Thyroid gland (tissue), 4 donors: ENCODE measurements around the gene AMZ1. TPM values are rescaled to one million over a fixed set of nuclear protein-coding genes. Genes with fewer than 3 reads are reported as not detected.

Source experiments
- DNase-seq, 2 donors: peaks; one replicate each; pipeline ENCODE4 v3.0.0-alpha.2; 2019
- H3K27ac ChIP-seq, 3 donors: fragments of 200-600 bp; sonication (generic); 1 replicate in 2 of 3; 2 replicates in 1 of 3; pipeline ENCODE4 v1.5.1; 2016 to 2019; ENCODE audit warnings: mild to moderate bottlenecking in 1 of 3, moderate library complexity in 1 of 3
- H3K27me3 ChIP-seq: fragments of 200-600 bp; sonication (generic); one replicate; pipeline ENCODE4 v1.5.1; 2019
- H3K36me3 ChIP-seq, 2 donors: fragments of 200-600 bp; sonication (generic); one replicate each; pipeline ENCODE4 v1.5.1; 2016 to 2019
- H3K4me1 ChIP-seq, 2 donors: fragments of 200-600 bp; sonication (generic); one replicate each; pipeline ENCODE4 v1.5.1; 2017 to 2019
- H3K4me3 ChIP-seq, 3 donors: fragments of 200-600 bp; sonication (generic); replicated peaks in 1 of 3; 1 replicate in 2 of 3; 2 replicates in 1 of 3; pipeline ENCODE4 v1.5.1; 2016; ENCODE audit warnings: mild to moderate bottlenecking in 1 of 3
- H3K9me3 ChIP-seq: fragments of 200-600 bp; sonication (generic); one replicate; pipeline ENCODE4 v1.5.1; 2017
- POLR2A ChIP-seq, 2 donors: fragments of 450-650 bp; IDR thresholded peaks; one replicate each; pipeline ENCODE4 v1.6.1; 2017; ENCODE audit warnings: antibody characterized with exemption in 2 of 2, mild to moderate bottlenecking in 2 of 2, moderate library complexity in 1 of 2
- WGBS, 2 donors: methylation state at CpG; one replicate each; pipeline ENCODE4 v1.1.5; 2017; 5-methylcytosine and 5-hydroxymethylcytosine counted together
- intact Hi-C: fragments of 100-400 bp; cut with DNase I; formaldehyde crosslinking; loops from one replicate; pipeline ENCODE4 v1.15.1; 2023
- total RNA-seq, 4 donors: library from RNA; depleted of rRNA; stranded (reverse); fragments of >200 nt; gene quantifications; one replicate each; pipeline ENCODE4 v1.2.3, GENCODE V29; 2016
- TF ChIP-seq, protein P1 (sequence below), 6 experiments: fragments of 200-600 bp in 3 of 6; fragments of 450-650 bp in 3 of 6; sonication (generic) in 3 of 6; IDR thresholded peaks; one replicate each; pipeline ENCODE4 v1.5.1; 2016 to 2019; ENCODE audit warnings: antibody characterized with exemption in 6 of 6, mild to moderate bottlenecking in 2 of 6, inconsistent platforms in 1 of 6, moderate library complexity in 1 of 6

AMZ1 gene
- total RNA-seq, 4 donors from 2014 or later: 0.29 to 1.2 TPM; not detected in 2

DNA sequence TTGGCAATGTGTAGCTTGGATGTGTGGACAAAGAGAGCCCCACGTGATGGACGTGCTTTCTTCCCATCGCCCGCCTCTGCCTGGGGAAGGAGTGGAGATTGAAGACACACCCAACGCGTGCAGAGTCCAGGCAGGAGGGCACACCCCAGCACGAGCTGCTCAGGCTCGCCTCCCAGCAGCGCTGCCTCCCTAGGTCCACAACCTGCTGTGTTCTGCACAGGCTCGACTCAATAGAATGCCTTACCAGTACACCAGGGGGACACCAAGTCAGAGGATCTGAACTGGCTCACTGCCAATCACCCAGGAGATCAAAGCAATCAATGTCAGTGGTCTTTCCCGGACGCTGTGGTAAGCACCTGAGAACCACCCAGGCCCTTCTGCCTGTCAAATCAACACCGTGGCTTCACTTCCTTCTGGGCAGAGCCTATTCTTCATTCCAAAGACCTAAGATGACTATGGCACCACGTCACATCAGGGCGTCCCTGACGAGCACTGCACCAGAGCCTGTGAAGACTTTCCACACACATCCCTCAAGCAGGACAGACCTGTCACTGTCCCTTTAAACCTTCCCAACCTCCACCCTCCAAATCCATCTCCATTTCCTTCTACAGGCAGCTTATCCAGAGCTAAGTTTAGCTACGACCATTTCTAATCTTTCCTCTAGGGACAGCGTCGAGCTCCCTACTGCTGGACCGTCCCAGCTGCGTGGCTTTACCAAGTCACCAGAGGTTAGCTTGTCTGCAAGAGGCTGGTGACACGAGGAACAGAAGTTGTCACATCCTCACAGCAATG, 72.3 kb downstream of the AMZ1 start:
- intact Hi-C loops: no loop called here
- 70 to 75% methylated on average over 22 of the region's 22 CpGs for WGBS, 2 donors
- DNase-seq: no peak

DNA sequence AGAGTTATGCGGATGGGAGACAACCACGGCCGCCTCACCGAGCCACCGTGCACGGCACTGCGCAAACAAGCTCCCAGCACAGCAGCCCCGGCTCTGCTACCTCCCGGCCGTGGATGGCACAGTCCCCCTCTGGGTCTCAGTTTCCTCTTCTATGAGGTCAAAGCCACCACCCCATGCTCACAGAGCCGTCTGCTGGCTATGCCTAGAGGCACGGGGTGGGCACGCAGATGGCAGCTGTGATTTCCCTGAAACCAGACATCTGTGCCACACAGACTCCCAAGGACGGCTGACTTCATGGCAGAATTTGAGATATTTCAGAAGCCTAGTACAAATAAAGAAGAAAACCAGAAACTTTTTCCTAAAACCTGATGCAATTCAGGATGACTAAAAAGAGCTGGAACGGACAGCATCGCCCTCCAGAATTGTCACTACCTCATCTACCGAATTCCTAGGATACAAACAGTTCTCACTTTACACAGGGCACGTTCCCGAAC, 73.2 kb downstream of the AMZ1 start:
- intact Hi-C loops: no loop called here
- no peaks in the 10 kb centered on the region for H3K36me3 ChIP-seq
- no peaks in the 10 kb centered on the region for H3K9me3 ChIP-seq
- H3K4me3 ChIP-seq: no peak overlapping the region
- H3K27me3 ChIP-seq: no peaks in the 10 kb centered on the region
- TF ChIP-seq POLR2A (IDR thresholded peaks at IDR 0.05): no peak
- TF ChIP-seq, protein P1, sequence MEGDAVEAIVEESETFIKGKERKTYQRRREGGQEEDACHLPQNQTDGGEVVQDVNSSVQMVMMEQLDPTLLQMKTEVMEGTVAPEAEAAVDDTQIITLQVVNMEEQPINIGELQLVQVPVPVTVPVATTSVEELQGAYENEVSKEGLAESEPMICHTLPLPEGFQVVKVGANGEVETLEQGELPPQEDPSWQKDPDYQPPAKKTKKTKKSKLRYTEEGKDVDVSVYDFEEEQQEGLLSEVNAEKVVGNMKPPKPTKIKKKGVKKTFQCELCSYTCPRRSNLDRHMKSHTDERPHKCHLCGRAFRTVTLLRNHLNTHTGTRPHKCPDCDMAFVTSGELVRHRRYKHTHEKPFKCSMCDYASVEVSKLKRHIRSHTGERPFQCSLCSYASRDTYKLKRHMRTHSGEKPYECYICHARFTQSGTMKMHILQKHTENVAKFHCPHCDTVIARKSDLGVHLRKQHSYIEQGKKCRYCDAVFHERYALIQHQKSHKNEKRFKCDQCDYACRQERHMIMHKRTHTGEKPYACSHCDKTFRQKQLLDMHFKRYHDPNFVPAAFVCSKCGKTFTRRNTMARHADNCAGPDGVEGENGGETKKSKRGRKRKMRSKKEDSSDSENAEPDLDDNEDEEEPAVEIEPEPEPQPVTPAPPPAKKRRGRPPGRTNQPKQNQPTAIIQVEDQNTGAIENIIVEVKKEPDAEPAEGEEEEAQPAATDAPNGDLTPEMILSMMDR (IDR thresholded peaks at IDR 0.05): no peak
- 95 to 96% methylated on average over 19 of the region's 19 CpGs for WGBS, 2 donors
- H3K4me1 ChIP-seq: peaks cover 0 to 39% of the 10 kb centered on the region in 2 donors
- H3K27ac ChIP-seq: no peak overlapping the region
- DNase-seq: no peak

More for the DNA sequence above, 72.3 kb downstream of the AMZ1 start:
- Histone ChIP-seq H3K36me3 (no peaks in the 10 kb centered on the region), H3K27ac (no peak overlapping the region), H3K9me3 (no peaks in the 10 kb centered on the region), H3K4me1 (peaks cover 0 to 39% of the 10 kb centered on the region in 2 donors), H3K4me3 (no peak overlapping the region), H3K27me3 (no peaks in the 10 kb centered on the region)
- TF ChIP-seq, protein P1 (IDR thresholded peaks at IDR 0.05): peak in 2 of 6 experiments; percentile 9 to 20
- no peak for TF ChIP-seq POLR2A (IDR thresholded peaks at IDR 0.05)

DNA sequence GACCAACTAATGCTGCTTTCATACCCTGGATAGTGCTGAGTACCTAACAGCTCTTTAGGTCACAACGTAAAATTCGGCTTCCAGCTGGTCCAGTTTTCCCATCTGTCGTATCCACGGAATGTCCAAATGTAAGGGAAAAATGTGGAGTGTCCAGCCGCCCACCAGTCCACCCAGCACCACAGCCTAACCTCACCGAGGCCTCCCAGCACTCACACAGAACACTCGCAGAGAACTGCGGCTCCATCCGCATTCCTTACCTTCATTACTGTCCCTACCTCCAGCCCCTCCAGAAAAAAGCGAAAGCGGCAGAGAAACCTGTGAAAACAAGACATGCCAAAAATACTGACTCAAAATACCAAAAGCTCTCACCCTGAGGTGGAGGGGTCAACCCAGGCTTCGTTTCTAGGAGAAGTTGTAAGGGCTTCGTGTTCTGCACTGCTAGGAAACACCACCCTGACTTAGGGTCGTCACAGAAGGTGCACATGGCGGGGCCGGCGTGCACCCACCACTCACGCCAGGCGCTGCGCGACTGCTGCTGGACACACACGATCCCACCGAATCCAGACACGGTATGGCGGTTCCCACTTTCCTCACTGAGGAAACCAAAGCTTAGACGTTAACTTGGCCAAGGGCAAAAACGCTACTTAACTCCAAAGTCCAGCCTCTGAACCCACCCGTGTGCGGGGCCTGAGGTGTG, 73.9 kb downstream of the AMZ1 start:
- Histone ChIP-seq H3K27me3 (no peaks in the 10 kb centered on the region), H3K4me1 (peaks cover 0 to 39% of the 10 kb centered on the region in 2 donors), H3K4me3 (no peak overlapping the region), H3K9me3 (no peaks in the 10 kb centered on the region), H3K27ac (peak overlapping the region in 2 of 3 donors; percentile 54 to 80), H3K36me3 (no peaks in the 10 kb centered on the region)
- intact Hi-C loops: no loop called here
- TF ChIP-seq, protein P1 (IDR thresholded peaks at IDR 0.05): no peak
- TF ChIP-seq POLR2A (IDR thresholded peaks at IDR 0.05): no peak
- no peak for DNase-seq
- WGBS, 2 donors: 97% methylated on average over 28 to 29 of the region's 29 CpGs

DNA sequence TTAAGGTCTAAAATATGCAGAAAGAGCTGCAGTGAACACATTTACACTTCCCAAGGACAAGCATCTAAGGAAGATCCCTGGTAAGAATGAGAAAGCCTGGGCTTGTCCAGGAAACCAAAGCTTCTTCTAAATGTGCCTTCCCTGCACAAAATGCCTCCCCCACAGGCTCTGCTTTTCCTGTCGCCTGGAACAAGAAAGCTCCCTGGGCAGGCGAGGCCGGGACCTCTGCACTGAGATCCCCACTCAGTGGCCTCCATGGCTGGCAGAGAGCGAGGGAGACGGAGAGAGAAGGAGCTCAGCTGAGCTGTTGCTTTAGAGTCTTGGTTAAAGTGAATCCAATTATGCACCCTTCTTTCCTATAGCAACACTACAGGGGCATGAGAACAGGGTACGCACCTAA, 75.6 kb downstream of the AMZ1 start:
- peak overlapping the region in 2 of 3 donors; percentile 54 to 80 for H3K27ac ChIP-seq
- intact Hi-C loops: no loop called here
- H3K4me1 ChIP-seq: peaks cover 0 to 24% of the 10 kb centered on the region in 2 donors
- no peak overlapping the region for H3K4me3 ChIP-seq
- 85 to 91% methylated on average over 6 of the region's 6 CpGs for WGBS, 2 donors
- no peaks in the 10 kb centered on the region for H3K9me3 ChIP-seq
- TF ChIP-seq POLR2A (IDR thresholded peaks at IDR 0.05): no peak
- TF ChIP-seq, protein P1 (IDR thresholded peaks at IDR 0.05): no peak
- no peaks in the 10 kb centered on the region for H3K36me3 ChIP-seq
- no peaks in the 10 kb centered on the region for H3K27me3 ChIP-seq
- no peak for DNase-seq
